ENCODE data around the gene PTPRF. TPM values are rescaled to one million over a fixed set of nuclear protein-coding genes. Genes with fewer than 3 reads are reported as not detected.
A peak's percentile ranks its signal among the peaks of the same experiment; 100 is the strongest.

The PTPRF gene
- polyA plus RNA-seq, 12 donors = 14.2 to 92.2 (median 19.1) TPM; not detected in 1

DNA sequence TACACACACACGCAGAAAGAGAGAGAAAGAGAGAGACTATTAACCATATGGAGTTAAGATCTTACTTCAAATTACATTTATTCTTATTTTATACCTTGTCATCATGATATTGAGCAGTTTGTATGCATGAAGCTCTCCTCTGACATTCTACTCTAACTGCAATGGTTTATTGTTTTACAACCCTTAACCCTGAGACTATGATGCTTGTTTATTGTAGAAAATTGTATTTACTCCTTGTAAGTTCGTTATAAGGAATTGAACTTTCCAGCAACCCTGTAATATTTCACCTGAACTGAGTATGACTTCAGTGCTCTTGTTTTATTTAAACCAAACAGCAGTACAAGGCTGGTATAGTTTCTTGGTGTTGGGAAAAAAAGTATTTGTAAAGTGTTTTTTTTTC lies 18.6 kb upstream of the PTPRF start:
- DNase-seq = no peak

GRCh38 chr1:43512681-43513080 lies 18.0 kb upstream of the PTPRF start:
- no peak for DNase-seq

- no peak for DNase-seq
Measured at GRCh38 chr1:43513471-43514173, 17.1 kb upstream of the PTPRF start.

GRCh38 chr1:43518935-43519686 lies 11.6 kb upstream of the PTPRF start:
- DNase-seq = no peak

GRCh38 chr1:43520100-43520778 lies 10.4 kb upstream of the PTPRF start:
- DNase-seq = no peak

- DNase-seq = no peak
Measured at GRCh38 chr1:43521078-43521477, 9.6 kb upstream of the PTPRF start.

GRCh38 chr1:43521756-43522155 lies 8.9 kb upstream of the PTPRF start:
- DNase-seq = no peak

- no peak for DNase-seq
Measured at GRCh38 chr1:43522431-43522775, 8.3 kb upstream of the PTPRF start.

DNA sequence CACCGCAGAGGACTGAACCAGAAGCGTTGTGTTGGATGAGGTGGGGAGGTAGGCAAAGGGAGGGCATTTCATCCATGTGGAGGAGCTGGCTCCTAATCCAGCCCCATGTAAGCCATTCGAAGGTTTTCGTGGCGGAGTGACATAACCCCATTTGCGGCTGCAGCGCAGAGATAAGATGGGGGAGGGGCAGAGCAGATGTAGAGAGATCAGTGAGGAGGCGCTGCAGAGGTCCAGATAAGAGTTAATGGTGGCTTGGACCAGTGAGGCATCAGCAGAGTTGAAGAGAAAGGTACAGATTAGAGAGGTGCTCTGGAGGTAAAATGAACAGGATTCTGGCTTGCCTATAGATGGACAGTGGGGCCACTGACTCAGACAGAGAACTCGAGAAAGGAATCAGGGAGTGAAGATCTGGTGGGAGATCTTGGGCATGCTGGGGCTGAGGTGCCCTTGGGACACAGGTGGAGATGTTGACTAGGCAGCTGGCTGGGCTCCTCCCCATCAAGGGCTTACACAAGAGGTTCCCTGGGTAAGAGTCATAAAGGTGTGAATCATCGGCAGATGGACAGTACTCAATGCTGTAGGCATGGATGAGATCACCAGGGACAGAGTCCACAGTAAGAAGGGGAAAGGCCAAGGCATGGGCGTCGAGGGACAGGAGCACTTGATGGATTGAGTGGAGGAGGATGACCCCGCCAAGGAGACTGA lies 7.8 kb upstream of the PTPRF start:
- DNase-seq = no peak

- no peak for DNase-seq
Measured at GRCh38 chr1:43524804-43525203, 5.9 kb upstream of the PTPRF start.

- no peak for DNase-seq
Measured at GRCh38 chr1:43526002-43526401, 4.7 kb upstream of the PTPRF start.

GRCh38 chr1:43527111-43527878 lies 3.4 kb upstream of the PTPRF start:
- DNase-seq = no peak

DNA sequence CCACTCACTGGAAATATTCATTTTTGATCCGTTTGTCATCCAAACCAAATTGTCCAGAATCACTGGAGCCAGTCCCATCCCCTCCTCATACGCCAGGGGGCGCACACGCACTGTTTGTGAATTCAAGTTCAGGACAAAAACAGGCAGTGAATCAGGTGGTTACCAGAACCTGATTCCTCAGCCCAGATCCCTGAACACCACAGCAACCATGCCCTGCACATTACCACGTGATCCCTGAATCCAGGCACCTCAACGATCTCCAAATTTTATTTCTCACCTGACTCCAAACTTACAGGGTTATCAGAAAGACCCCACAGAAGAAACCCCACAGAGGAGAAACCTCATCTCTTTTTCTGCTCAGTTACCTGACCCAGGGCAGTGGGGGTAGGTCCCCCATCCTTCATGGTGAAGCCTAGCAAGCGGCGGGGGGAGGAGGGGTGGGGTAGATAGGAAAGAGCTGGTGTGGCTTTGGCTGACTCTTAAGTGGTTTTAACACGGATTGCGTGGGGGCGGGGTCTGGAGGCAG lies 1.4 kb upstream of the PTPRF start:
- DNase-seq = peak; percentile 85

GRCh38 chr1:43531107-43531905 lies 623 bp downstream of the PTPRF start:
- no peak for DNase-seq

- DNase-seq = no peak
Measured at GRCh38 chr1:43531906-43532584, 1.4 kb downstream of the PTPRF start.

DNA sequence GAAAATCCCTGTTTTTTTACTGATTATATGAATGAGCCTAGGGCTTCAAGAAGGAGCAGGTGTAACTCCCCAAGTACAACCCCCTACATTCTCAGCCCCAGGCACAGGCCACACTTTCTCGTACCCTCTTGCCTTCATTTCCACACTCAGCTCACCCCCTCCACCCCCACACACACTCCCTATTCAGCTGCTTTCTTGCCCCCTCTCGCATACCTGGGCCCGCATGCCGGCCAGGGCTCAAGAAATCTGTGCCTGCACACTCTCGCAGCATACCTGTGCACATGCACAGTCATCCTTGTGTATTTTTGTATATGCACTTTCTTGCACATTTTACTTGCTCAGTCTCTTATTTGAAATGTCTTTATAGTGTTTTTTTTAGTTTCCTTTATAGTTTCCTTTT lies 2.0 kb downstream of the PTPRF start:
- no peak for DNase-seq

GRCh38 chr1:43533584-43533983 lies 2.9 kb downstream of the PTPRF start:
- no peak for DNase-seq

DNA sequence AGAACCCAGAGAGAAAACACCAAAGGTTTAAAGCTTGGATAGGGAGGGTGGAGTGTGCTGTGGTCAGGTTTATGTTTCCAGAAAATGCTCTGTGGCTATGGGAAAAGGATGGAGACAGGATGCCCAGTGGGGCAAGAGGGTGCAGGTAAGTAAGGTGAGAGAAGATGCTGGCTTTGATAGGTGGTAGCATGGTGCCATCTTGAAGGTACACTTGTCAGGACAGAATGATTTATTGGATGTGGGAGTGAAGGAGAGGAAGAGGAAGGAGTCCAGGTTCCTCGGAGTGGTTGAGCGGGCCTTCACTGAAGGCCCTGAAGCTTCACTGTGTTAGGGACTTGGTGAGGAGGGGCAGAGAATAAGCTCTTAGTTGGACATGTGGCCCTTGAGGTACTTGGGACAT lies 3.6 kb downstream of the PTPRF start:
- no peak for DNase-seq

GRCh38 chr1:43536196-43536863 lies 5.6 kb downstream of the PTPRF start:
- no peak for DNase-seq
